ENCODE measurements around the gene PER2.
A peak's percentile ranks its signal among the peaks of the same experiment; 100 is the strongest.

The PER2 gene

DNA sequence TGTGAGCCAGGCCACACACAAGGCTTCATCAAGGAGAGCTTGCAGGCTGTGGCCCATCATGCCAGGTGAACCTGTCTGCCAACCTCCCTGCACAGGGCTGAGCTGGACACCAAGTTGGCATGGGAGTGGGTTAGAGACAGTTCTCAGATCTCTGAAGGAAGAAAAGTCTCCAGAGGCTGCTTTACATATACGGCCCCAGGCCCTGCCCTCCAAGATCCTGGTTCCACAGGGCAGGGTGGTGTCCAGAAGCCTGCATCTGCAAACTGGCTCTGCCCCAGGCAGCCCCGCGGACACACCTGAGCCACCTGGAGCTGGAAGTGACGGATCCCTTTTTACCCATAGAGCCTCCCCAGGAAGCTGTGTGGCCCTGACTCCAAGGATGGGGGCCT is 24.3 kb downstream of the PER2 start:
- no peak for DNase-seq (ENCODE audit: low spot score)

GRCh38 chr2:238263204-238264071 is 25.0 kb downstream of the PER2 start:
- DNase-seq (ENCODE audit: low spot score), result peak; percentile 74

DNA sequence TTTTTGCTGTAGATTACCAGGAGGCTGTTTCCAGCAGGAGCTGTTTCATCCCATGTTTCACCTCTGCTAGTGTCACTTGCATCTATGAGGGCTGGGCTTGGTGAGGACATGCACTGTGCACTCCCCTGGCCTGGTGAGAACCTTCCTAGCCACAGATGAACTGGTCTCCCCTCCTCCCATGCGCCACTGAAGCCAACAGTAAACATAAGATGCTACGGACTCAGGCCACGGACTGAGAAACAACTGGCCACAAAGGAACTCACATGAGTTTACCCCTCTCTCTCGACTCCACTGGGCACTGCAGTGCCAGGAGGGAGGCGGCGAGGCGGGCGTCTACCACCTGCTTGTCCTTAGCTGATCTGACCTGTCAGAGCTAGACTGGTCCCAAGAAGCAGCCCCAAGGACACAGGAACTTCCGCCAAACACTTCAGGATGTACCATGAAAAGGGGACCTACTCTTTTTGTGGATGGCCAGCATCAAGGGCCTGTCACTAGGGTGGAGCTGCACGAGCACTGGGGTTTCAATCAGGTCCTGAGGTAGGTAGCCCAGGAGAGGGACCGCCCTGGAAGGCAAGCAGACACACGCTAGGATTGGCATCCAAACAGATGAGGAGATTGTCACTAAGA is 25.8 kb downstream of the PER2 start:
- DNase-seq (ENCODE audit: low spot score), result no peak

DNA sequence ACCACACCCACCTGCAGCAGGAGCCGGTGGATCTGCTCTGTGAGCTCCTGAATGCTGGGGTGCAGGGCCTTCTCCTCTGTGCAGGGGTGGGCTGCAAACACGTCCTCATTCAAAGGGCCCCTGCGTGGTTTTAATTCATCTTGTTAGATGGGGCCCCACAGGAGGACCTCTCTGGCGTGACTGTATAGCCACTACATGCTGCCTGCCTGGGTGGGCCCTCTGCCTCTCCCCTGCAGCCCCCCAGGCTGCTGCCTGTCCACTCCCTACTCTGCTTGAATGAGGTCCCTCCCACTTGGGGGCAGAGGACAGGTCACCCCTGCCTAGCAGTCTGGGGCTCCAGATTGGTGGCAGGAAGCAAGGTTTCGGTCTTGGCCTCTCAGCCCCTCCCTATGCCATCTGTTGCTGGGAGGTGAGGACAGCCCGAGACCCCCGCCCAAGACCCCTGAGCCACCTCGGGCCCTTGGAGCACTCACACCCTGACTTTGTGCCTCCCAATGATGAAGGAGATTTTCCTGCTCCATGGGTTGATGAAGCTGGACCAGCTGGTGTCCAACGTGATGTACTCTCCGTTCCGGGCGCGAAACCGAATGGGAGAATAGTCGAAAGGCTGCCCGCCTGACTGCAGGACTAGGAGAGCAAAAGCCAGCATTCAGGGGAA is 26.6 kb downstream of the PER2 start:
- no peak for DNase-seq (ENCODE audit: low spot score)

DNA sequence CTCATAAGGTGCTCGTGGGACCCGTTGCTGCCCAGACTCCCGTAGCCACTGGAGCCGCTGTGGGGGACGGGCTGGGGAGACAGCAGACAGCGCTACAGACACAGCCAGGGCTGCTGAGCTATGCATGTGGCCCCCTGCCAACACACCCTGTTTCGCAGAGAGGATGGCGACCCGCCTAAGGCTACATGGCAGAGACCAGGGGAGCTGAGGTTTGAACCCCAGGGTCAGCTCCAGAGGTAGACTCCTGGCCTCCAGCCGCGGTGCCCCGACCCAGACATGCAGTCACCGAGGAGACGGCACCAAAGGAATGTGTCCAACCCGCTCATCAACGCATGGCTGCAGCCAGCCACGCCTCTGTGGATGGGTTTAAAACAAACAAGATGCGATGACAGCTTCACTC is 27.5 kb downstream of the PER2 start:
- no peak for DNase-seq (ENCODE audit: low spot score)

DNA sequence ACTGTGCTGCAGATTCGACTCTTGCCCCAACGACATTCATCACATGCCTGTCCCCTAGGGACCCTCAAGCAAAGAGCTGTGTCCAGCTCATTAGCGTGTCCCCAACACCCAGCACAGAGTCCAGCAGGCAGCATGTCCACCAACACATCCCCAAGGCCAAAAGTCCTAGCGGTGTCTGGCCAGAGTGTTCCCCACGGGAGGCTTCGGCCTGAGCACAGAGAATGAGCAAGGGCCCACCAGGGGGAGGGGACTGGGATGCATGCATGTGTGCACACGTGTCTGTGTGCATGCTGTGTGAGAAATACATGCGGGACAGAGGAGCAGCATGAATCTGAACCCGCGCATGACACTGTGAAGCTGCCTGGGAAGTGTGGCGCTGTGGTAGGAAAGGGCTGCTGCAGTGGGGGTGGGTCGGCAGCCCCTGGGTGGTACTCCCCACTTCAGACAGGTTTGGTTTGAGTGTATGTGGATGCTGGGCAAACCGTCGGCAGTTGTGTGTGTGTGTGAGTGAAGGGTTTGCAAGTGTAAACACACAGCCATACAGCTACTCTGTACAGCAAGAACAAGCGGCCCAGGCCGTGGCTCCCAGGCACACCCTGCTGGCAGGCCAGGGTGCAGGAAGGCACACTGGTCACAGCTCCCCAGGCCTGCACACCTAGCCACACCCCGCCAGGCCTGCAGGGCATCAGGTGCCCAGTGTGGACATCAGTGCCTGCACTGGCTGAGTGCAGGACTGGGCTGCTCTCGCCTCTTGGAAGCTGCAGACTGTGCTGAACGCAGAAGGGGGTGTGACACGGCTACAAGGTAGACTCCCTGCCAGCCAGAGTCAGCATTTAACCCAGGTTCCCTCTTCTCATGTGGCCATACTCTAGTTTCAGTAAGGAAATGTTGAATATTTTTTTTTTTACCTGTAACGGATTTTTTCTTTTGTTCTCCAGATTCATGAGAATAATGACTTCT is 29.1 kb downstream of the PER2 start:
- no peak for DNase-seq (ENCODE audit: low spot score)

GRCh38 chr2:238257786-238258700 is 30.4 kb downstream of the PER2 start:
- no peak for DNase-seq (ENCODE audit: low spot score)

- peak; percentile 72 for DNase-seq (ENCODE audit: low spot score)
Measured at GRCh38 chr2:238256594-238257104, 31.8 kb downstream of the PER2 start.

DNA sequence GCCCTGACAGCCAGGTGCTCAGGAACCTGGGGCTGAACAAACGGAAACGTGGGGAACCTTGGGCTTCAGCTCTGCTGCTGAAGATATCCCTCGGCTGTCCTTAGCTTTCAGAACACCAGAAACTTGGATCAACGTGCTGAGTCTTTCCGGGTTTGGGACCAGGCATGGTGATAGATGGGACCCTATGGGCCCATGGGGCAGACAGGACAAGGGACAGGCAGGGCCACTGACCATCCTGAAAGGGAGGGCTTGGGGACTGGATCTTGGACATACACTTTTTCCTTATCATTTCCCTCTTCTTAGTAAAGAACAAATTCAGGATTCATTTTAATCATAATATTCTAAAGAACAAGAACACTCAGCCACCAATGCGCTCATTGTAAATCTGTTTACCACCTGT is 32.3 kb downstream of the PER2 start:
- no peak for DNase-seq (ENCODE audit: low spot score)

GRCh38 chr2:238255636-238256035 is 32.8 kb downstream of the PER2 start:
- DNase-seq (ENCODE audit: low spot score), result no peak

- DNase-seq (ENCODE audit: low spot score), result no peak
Measured at GRCh38 chr2:238255151-238255551, 33.3 kb downstream of the PER2 start.

- DNase-seq (ENCODE audit: low spot score), result no peak
Measured at GRCh38 chr2:238254095-238254723, 34.2 kb downstream of the PER2 start.

DNA sequence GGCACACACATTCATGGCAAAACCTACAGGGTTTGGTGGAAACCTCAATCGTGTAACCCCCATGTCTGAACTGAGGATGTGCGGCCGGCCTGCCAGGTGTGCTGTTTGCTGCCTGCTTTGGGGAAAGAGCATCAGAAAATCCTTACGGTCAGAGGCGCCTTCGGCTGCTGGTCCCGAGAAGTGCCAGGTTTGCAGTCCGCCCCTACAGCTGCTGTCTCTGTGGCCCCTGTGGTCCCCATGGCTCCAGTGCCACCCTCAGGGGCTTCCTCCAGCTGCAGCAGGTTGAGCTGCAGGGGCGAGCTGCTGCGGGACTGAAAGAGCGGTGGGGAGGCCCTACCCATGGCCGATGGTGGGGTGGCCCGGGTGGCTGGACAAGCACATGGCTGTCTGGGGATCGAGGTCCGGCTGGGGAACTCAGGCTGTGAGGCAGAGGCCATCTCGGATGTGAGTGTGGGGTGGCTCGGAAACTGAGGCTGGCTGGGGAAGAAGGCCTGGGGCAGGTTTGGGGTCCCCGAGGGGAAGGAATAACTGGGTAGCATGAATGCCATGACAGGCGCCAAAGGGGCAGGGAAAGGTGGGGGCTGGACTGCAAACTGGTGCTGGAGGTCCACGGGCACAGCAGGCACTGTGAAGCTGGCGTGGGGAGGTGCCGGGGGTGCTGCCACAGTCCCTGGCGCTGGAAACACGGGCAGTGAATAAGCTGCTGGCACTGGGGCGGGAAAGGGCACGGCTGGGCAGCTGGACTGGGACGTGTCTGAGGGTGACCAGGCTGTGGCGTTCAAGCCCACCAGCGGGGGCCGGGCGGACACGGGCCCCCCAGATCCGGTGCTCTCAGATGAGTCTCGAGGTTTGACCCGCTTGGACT is 35.4 kb downstream of the PER2 start:
- no peak for DNase-seq (ENCODE audit: low spot score)

- DNase-seq (ENCODE audit: low spot score), result no peak
Measured at GRCh38 chr2:238251986-238252385, 36.4 kb downstream of the PER2 start.

GRCh38 chr2:238251331-238251730 is 37.1 kb downstream of the PER2 start:
- no peak for DNase-seq (ENCODE audit: low spot score)

DNA sequence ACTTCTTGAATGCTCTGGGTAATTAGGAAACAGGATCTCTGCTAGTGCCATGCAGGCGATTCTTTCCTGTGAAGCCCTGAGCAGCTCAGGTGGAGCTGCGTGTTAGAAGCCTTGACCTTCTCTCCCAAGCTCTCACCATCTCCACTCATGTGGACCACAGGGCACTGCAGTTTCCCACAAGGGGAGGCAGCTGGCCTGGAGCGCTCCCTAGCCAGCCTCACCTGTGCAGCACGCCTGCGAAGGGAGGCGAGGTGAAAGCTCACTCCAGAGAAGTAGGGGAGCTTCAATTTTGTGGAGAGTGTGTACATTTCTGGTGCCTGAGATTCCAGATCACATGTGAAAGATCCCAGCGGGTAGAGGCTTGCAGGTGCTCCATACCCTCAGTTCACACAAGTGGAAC is 37.5 kb downstream of the PER2 start:
- no peak for DNase-seq (ENCODE audit: low spot score)

DNA sequence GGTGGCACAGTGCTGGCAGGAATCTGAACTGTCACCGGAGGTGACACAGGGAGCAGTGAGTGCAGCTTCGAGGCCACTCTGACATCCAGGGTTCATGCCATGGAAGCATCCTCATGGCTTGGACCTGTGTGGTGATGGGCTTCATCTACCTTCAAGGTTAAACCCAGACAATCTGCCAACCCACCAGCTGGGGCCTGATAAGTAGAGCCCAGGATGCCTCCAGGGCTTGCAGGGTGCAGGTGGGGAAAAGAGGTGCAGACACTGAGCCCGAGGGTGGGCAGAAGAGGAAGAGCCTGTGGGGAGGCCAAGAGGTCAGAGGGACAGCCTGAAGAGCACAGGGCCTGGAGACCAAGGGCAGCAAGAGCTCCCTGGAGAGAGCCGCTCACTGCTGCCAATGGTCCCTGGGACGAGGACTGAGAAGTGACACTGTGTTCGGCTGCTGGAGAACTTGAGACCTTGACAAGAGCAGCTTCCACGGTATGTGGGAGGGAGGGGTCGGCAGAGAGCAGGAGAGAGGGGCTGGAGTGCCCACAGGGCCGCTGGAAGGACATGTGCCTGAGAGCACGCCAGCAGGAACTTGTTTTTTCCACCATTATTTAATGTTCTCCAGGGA is 40.5 kb downstream of the PER2 start:
- no peak for DNase-seq (ENCODE audit: low spot score)

- DNase-seq (ENCODE audit: low spot score), result no peak
Measured at GRCh38 chr2:238247002-238247822, 41.2 kb downstream of the PER2 start.
